AG04449 (cell line): ENCODE results near the gene HIPK2.

Experiments
- CTCF ChIA-PET: fragments of 350-600 bp; formaldehyde crosslinking; extraction: SDS; loops from one replicate; lab custom pipeline; 2021; ENCODE audit warnings: antibody characterized with exemption; lab: Yijun Ruan, JAX
- POLR2A ChIA-PET: fragments of 400-600, 350-600 bp; formaldehyde crosslinking; extraction: SDS; loops from one replicate; lab custom pipeline; 2020; ENCODE audit warnings: antibody characterized with exemption, inconsistent platforms; lab: Yijun Ruan, JAX
- DNase-seq: peaks from one replicate; pipeline ENCODE4 v3.0.0-alpha.2; 2010; ENCODE audit warnings: low read depth, low spot score
- H3K4me3 ChIP-seq: 2 replicates; pipeline ENCODE4 v1.5.1; 2011; ENCODE audit warnings: low read depth, mild to moderate bottlenecking, control low read depth, low read length
- CTCF ChIP-seq: IDR thresholded peaks from one replicate; pipeline ENCODE4 v1.5.1; 2011; ENCODE audit warnings: mild to moderate bottlenecking, moderate library complexity, low read length, control low read depth, inconsistent platforms; ENCODE audit not compliant: insufficient read depth; ENCODE audit errors: missing control alignments

The HIPK2 gene

GRCh38 chr7:139603896-139604295 is 173.9 kb downstream of the HIPK2 start:
- no peak overlapping the region for H3K4me3 ChIP-seq
- ChIA-PET CTCF (interaction anchor here (0.7 to 8.8 kb wide), 7 partner anchors 9 to 402 kb away, joined by 3 to 141 read pairs (median 16); no protein-coding TSS in a partner anchor), POLR2A (no interaction called here)
- no peak for TF ChIP-seq CTCF
- no peak for DNase-seq

DNA sequence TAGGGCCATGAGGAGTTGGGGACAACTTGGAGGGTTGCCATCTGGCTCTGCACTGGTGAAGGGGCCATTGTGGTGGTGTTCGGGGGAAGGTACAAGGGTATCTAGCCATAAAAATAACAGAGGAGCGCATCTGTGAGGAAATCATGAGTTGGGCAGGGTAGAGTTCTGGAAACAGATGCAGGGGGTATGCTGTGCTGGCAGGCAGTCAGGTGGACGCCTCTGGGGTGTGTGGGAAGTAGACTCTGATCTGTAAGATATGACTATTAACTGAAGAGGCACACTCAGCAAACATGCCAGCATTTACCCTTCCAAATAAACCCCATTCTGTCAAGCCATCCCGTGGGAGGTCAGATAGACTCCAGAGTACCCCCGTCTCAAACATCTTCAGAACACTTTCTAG is 174.5 kb downstream of the HIPK2 start:
- ChIA-PET CTCF (interaction anchor here (1.0 to 8.8 kb wide), 8 partner anchors 15 to 401 kb away, joined by 3 to 141 read pairs (median 38); no protein-coding TSS in a partner anchor), POLR2A (no interaction called here)
- no peak overlapping the region for H3K4me3 ChIP-seq
- DNase-seq, result no peak
- no peak for TF ChIP-seq CTCF

GRCh38 chr7:139602143-139602722 is 175.6 kb downstream of the HIPK2 start:
- ChIA-PET CTCF (interaction anchor here (0.6 to 8.8 kb wide), 43 partner anchors 10 to 503 kb away, joined by 3 to 141 read pairs (median 4); partner anchors contain the start of gene KLRG2), POLR2A (no interaction called here)
- no peak overlapping the region for H3K4me3 ChIP-seq
- TF ChIP-seq CTCF, result peak; percentile 54
- peak; percentile 10 for DNase-seq

- no peak for DNase-seq
- no peak overlapping the region for H3K4me3 ChIP-seq
- ChIA-PET CTCF (interaction anchor here (0.8 to 8.8 kb wide), 28 partner anchors 11 to 504 kb away, joined by 3 to 141 read pairs (median 4); partner anchors contain the start of gene KLRG2), POLR2A (no interaction called here)
- no peak for TF ChIP-seq CTCF
These were observed 176.6 kb downstream of the HIPK2 start for GRCh38 chr7:139601176-139601575.

- H3K4me3 ChIP-seq, result no peak overlapping the region
- ChIA-PET CTCF (interaction anchor here (1.8 to 8.8 kb wide), 7 partner anchors 12 to 404 kb away, joined by 3 to 141 read pairs (median 27); no protein-coding TSS in a partner anchor), POLR2A (no interaction called here)
- DNase-seq, result no peak
- no peak for TF ChIP-seq CTCF
These were observed 177.5 kb downstream of the HIPK2 start for GRCh38 chr7:139600306-139600705.

DNA sequence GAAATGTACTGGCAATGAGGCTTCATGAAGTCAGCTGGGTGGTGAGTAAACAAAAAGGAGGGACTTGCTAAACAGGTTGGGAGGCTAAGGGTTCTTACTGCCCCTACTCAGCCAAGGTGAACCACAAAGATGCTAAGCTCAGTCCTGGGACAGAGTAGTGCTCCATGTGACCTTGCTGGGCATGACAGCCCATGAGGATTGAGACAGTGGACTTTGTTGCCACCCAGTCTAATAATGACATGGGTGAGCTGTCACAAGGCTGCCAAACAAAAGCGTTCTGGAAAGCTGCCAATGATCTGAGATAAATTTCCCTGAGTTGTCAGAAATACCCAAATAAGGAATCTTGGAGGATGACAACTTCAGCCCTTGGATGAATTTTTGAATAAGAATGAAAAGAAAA is 179.2 kb downstream of the HIPK2 start:
- ChIA-PET CTCF (interaction anchor here (1.9 to 8.8 kb wide), 3 partner anchors 11 to 405 kb away, joined by 11 to 141 read pairs (median 136); no protein-coding TSS in a partner anchor), POLR2A (no interaction called here)
- no peak for TF ChIP-seq CTCF
- no peak overlapping the region for H3K4me3 ChIP-seq
- DNase-seq, result no peak
